WTC11 (cell line): Measurements from ENCODE around the gene ICAM3. TPM values are rescaled to one million over a fixed set of nuclear protein-coding genes. Genes with fewer than 3 reads are reported as not detected.

Source experiments
- TCF7 ChIP-seq: sonication (generic); formaldehyde crosslinking; IDR thresholded peaks from 2 replicates; pipeline ENCODE4 v1.8.0; 2022; ENCODE audit warnings: mild to moderate bottlenecking, low read depth, missing genetic modification reagents, moderate library complexity
- ZNF423 ChIP-seq: fragments of 250-450 bp; sonication (Bioruptor Pico); IDR thresholded peaks from 2 replicates; pipeline ENCODE4 v2.1.2; 2022; ENCODE audit warnings: mild to moderate bottlenecking, moderate library complexity
- ZNF671 ChIP-seq: fragments of 250-450 bp; sonication (Bioruptor Pico); IDR thresholded peaks from 2 replicates; pipeline ENCODE4 v1.8.0; 2021; ENCODE audit warnings: mild to moderate bottlenecking
- total RNA-seq: library from RNA; stranded (reverse); gene quantifications from 3 replicates; pipeline ENCODE4 v1.2.3, GENCODE V29; 2021
- TF ChIP-seq, protein P1 (sequence below): sonication (generic); formaldehyde crosslinking; IDR thresholded peaks from 2 replicates; pipeline ENCODE4 v1.8.1; 2023; ENCODE audit warnings: mild to moderate bottlenecking, missing genetic modification reagents, borderline replicate concordance
- TF ChIP-seq, protein P2 (sequence below): fragments of 250-450 bp; sonication (Bioruptor Pico); IDR thresholded peaks from 2 replicates; pipeline ENCODE4 v1.9.0; 2021; ENCODE audit warnings: mild to moderate bottlenecking, borderline replicate concordance
- TF ChIP-seq, protein P3 (sequence below): fragments of 250-450 bp; sonication (Bioruptor Pico); IDR thresholded peaks from 2 replicates; pipeline ENCODE4 v2.1.2; 2022; ENCODE audit warnings: mild to moderate bottlenecking, moderate library complexity
- TF ChIP-seq, protein P4 (sequence below): sonication (generic); formaldehyde crosslinking; IDR thresholded peaks from 2 replicates; pipeline ENCODE4 v1.8.1; 2022; ENCODE audit warnings: mild to moderate bottlenecking, moderate library complexity, missing genetic modification reagents
- TF ChIP-seq, protein P5 (sequence below): sonication (generic); formaldehyde crosslinking; conservative IDR thresholded peaks from 2 replicates; pipeline ENCODE4 v1.8.1; 2023; ENCODE audit warnings: mild to moderate bottlenecking, low read depth, missing genetic modification reagents, moderate library complexity
- TF ChIP-seq, protein P6 (sequence below): sonication (generic); formaldehyde crosslinking; IDR thresholded peaks from 2 replicates; pipeline ENCODE4 v1.8.1; 2022; ENCODE audit warnings: mild to moderate bottlenecking, missing genetic modification reagents, moderate library complexity, borderline replicate concordance
- TF ChIP-seq, protein P7 (sequence below): fragments of 250-450 bp; sonication (Bioruptor Pico); IDR thresholded peaks from 2 replicates; pipeline ENCODE4 v1.8.0; 2021; ENCODE audit warnings: mild to moderate bottlenecking
- TF ChIP-seq, protein P8 (sequence below): sonication (generic); formaldehyde crosslinking; conservative IDR thresholded peaks from 2 replicates; pipeline ENCODE4 v1.8.1; 2022; ENCODE audit warnings: mild to moderate bottlenecking, missing genetic modification reagents
- TF ChIP-seq, protein P9 (sequence below): sonication (generic); formaldehyde crosslinking; IDR thresholded peaks from 2 replicates; pipeline ENCODE4 v1.8.0; 2022; ENCODE audit warnings: missing genetic modification reagents
- TF ChIP-seq, protein P10 (sequence below): sonication (generic); formaldehyde crosslinking; IDR thresholded peaks from 2 replicates; pipeline ENCODE4 v1.8.0; 2023; ENCODE audit warnings: missing genetic modification reagents

ICAM3 gene
- total RNA-seq, 1 experiment from 2014 or later: 18.7 TPM

DNA sequence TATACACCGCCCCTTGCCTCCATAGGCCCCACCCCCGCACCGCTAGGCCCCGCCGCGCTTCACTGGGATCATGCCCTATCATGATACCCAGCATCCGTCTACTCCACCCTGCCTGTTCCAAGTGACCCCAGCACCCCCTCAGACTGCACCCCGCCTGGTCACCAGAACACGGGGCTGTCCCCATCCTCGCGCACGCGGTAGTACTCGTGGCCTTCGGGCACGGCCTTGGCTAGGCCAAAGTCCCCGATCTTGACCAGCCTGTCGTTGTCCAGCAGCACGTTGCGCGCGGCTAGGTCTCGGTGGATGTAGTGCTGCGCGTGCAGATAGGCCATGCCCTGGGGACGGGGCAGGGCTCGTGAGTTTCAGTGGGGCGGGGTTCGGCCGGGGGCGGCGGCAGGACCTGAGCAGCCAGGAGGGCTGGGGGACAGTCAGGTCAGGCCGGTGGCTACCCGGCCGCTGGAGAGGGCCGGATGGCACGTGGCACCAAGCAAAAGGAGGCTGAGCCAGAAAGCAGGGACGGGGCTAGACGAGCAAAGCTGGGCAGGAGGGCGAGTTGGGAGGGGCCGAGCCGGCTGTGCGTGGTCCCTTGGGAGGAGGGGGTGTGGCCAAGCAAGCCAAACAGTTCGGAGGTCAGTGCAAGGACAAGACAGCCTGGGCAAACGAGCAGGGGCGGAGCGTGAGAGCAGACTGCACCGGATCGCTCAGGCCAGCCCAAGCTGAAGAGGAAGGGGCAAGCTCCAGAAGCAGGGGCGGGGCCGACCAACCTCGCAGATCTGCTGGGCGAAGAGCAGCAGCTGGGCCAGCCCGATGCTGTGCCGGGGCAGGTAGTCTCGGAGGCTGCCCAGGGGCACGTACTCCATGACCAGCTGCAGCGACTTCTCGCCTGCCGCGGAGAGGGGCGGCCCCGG is 13.6 kb upstream of the ICAM3 start (continued):
- TF ChIP-seq, protein P1, sequence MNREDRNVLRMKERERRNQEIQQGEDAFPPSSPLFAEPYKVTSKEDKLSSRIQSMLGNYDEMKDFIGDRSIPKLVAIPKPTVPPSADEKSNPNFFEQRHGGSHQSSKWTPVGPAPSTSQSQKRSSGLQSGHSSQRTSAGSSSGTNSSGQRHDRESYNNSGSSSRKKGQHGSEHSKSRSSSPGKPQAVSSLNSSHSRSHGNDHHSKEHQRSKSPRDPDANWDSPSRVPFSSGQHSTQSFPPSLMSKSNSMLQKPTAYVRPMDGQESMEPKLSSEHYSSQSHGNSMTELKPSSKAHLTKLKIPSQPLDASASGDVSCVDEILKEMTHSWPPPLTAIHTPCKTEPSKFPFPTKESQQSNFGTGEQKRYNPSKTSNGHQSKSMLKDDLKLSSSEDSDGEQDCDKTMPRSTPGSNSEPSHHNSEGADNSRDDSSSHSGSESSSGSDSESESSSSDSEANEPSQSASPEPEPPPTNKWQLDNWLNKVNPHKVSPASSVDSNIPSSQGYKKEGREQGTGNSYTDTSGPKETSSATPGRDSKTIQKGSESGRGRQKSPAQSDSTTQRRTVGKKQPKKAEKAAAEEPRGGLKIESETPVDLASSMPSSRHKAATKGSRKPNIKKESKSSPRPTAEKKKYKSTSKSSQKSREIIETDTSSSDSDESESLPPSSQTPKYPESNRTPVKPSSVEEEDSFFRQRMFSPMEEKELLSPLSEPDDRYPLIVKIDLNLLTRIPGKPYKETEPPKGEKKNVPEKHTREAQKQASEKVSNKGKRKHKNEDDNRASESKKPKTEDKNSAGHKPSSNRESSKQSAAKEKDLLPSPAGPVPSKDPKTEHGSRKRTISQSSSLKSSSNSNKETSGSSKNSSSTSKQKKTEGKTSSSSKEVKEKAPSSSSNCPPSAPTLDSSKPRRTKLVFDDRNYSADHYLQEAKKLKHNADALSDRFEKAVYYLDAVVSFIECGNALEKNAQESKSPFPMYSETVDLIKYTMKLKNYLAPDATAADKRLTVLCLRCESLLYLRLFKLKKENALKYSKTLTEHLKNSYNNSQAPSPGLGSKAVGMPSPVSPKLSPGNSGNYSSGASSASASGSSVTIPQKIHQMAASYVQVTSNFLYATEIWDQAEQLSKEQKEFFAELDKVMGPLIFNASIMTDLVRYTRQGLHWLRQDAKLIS: no peak
- TF ChIP-seq, protein P2, sequence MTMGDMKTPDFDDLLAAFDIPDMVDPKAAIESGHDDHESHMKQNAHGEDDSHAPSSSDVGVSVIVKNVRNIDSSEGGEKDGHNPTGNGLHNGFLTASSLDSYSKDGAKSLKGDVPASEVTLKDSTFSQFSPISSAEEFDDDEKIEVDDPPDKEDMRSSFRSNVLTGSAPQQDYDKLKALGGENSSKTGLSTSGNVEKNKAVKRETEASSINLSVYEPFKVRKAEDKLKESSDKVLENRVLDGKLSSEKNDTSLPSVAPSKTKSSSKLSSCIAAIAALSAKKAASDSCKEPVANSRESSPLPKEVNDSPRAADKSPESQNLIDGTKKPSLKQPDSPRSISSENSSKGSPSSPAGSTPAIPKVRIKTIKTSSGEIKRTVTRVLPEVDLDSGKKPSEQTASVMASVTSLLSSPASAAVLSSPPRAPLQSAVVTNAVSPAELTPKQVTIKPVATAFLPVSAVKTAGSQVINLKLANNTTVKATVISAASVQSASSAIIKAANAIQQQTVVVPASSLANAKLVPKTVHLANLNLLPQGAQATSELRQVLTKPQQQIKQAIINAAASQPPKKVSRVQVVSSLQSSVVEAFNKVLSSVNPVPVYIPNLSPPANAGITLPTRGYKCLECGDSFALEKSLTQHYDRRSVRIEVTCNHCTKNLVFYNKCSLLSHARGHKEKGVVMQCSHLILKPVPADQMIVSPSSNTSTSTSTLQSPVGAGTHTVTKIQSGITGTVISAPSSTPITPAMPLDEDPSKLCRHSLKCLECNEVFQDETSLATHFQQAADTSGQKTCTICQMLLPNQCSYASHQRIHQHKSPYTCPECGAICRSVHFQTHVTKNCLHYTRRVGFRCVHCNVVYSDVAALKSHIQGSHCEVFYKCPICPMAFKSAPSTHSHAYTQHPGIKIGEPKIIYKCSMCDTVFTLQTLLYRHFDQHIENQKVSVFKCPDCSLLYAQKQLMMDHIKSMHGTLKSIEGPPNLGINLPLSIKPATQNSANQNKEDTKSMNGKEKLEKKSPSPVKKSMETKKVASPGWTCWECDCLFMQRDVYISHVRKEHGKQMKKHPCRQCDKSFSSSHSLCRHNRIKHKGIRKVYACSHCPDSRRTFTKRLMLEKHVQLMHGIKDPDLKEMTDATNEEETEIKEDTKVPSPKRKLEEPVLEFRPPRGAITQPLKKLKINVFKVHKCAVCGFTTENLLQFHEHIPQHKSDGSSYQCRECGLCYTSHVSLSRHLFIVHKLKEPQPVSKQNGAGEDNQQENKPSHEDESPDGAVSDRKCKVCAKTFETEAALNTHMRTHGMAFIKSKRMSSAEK (CRISPR knock-in tag): no peak
- TF ChIP-seq, protein P3, sequence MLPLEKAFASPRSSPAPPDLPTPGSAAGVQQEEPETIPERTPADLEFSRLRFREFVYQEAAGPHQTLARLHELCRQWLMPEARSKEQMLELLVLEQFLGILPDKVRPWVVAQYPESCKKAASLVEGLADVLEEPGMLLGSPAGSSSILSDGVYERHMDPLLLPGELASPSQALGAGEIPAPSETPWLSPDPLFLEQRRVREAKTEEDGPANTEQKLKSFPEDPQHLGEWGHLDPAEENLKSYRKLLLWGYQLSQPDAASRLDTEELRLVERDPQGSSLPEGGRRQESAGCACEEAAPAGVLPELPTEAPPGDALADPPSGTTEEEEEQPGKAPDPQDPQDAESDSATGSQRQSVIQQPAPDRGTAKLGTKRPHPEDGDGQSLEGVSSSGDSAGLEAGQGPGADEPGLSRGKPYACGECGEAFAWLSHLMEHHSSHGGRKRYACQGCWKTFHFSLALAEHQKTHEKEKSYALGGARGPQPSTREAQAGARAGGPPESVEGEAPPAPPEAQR (CRISPR knock-in tag): no peak
- TF ChIP-seq ZNF423 (CRISPR knock-in tag): no peak
- TF ChIP-seq, protein P4, sequence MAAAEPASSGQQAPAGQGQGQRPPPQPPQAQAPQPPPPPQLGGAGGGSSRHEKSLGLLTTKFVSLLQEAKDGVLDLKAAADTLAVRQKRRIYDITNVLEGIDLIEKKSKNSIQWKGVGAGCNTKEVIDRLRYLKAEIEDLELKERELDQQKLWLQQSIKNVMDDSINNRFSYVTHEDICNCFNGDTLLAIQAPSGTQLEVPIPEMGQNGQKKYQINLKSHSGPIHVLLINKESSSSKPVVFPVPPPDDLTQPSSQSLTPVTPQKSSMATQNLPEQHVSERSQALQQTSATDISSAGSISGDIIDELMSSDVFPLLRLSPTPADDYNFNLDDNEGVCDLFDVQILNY: no peak; the same call in 1 of the 2 replicates
- TF ChIP-seq, protein P5, sequence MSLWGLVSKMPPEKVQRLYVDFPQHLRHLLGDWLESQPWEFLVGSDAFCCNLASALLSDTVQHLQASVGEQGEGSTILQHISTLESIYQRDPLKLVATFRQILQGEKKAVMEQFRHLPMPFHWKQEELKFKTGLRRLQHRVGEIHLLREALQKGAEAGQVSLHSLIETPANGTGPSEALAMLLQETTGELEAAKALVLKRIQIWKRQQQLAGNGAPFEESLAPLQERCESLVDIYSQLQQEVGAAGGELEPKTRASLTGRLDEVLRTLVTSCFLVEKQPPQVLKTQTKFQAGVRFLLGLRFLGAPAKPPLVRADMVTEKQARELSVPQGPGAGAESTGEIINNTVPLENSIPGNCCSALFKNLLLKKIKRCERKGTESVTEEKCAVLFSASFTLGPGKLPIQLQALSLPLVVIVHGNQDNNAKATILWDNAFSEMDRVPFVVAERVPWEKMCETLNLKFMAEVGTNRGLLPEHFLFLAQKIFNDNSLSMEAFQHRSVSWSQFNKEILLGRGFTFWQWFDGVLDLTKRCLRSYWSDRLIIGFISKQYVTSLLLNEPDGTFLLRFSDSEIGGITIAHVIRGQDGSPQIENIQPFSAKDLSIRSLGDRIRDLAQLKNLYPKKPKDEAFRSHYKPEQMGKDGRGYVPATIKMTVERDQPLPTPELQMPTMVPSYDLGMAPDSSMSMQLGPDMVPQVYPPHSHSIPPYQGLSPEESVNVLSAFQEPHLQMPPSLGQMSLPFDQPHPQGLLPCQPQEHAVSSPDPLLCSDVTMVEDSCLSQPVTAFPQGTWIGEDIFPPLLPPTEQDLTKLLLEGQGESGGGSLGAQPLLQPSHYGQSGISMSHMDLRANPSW (CRISPR knock-in tag): no peak
- TF ChIP-seq, protein P6, sequence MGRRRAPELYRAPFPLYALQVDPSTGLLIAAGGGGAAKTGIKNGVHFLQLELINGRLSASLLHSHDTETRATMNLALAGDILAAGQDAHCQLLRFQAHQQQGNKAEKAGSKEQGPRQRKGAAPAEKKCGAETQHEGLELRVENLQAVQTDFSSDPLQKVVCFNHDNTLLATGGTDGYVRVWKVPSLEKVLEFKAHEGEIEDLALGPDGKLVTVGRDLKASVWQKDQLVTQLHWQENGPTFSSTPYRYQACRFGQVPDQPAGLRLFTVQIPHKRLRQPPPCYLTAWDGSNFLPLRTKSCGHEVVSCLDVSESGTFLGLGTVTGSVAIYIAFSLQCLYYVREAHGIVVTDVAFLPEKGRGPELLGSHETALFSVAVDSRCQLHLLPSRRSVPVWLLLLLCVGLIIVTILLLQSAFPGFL: no peak
- no peak for TF ChIP-seq TCF7
- TF ChIP-seq ZNF671: no peak
- TF ChIP-seq, protein P7, sequence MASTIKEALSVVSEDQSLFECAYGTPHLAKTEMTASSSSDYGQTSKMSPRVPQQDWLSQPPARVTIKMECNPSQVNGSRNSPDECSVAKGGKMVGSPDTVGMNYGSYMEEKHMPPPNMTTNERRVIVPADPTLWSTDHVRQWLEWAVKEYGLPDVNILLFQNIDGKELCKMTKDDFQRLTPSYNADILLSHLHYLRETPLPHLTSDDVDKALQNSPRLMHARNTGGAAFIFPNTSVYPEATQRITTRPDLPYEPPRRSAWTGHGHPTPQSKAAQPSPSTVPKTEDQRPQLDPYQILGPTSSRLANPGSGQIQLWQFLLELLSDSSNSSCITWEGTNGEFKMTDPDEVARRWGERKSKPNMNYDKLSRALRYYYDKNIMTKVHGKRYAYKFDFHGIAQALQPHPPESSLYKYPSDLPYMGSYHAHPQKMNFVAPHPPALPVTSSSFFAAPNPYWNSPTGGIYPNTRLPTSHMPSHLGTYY (CRISPR knock-in tag): no peak
- TF ChIP-seq, protein P8, sequence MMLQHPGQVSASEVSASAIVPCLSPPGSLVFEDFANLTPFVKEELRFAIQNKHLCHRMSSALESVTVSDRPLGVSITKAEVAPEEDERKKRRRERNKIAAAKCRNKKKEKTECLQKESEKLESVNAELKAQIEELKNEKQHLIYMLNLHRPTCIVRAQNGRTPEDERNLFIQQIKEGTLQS (CRISPR knock-in tag): no peak
- TF ChIP-seq, protein P9, sequence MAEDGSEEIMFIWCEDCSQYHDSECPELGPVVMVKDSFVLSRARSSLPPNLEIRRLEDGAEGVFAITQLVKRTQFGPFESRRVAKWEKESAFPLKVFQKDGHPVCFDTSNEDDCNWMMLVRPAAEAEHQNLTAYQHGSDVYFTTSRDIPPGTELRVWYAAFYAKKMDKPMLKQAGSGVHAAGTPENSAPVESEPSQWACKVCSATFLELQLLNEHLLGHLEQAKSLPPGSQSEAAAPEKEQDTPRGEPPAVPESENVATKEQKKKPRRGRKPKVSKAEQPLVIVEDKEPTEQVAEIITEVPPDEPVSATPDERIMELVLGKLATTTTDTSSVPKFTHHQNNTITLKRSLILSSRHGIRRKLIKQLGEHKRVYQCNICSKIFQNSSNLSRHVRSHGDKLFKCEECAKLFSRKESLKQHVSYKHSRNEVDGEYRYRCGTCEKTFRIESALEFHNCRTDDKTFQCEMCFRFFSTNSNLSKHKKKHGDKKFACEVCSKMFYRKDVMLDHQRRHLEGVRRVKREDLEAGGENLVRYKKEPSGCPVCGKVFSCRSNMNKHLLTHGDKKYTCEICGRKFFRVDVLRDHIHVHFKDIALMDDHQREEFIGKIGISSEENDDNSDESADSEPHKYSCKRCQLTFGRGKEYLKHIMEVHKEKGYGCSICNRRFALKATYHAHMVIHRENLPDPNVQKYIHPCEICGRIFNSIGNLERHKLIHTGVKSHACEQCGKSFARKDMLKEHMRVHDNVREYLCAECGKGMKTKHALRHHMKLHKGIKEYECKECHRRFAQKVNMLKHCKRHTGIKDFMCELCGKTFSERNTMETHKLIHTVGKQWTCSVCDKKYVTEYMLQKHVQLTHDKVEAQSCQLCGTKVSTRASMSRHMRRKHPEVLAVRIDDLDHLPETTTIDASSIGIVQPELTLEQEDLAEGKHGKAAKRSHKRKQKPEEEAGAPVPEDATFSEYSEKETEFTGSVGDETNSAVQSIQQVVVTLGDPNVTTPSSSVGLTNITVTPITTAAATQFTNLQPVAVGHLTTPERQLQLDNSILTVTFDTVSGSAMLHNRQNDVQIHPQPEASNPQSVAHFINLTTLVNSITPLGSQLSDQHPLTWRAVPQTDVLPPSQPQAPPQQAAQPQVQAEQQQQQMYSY (CRISPR knock-in tag): no peak
- TF ChIP-seq, protein P10, sequence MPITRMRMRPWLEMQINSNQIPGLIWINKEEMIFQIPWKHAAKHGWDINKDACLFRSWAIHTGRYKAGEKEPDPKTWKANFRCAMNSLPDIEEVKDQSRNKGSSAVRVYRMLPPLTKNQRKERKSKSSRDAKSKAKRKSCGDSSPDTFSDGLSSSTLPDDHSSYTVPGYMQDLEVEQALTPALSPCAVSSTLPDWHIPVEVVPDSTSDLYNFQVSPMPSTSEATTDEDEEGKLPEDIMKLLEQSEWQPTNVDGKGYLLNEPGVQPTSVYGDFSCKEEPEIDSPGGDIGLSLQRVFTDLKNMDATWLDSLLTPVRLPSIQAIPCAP (CRISPR knock-in tag): no peak
